ENCODE measurements around the gene NFATC3. TPM values are rescaled to one million over a fixed set of nuclear protein-coding genes. Genes with fewer than 3 reads are reported as not detected.

The NFATC3 gene
- total RNA-seq, 1 donor from 2014 or later: 34.2 TPM

DNA sequence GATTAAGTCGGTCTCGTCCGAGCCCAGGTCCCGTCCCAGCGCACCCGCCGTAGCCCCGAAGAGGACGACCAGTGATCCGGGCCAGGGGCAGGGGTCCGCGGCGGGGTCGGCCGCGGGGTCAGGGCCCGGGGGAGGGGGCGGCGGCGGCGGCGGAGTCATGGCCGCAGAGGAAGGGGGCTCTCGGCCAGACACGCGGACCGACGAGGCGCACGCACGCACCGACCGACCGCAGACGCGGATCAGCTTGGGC is 150.6 kb downstream of the NFATC3 start, which contains the start of gene ESRP2:
Gene ESRP2, minus strand, starts transcription at position 241 of the 250 bp plus-strand sequence. Its CDS starts 82 bp downstream, at position 159.
- peak within 1 kb of the TSS; percentile 63 for H2AFZ ChIP-seq (replicated peaks)

GRCh38 chr16:68236137-68236825 is 151.1 kb downstream of the NFATC3 start:
- H3K9me3 ChIP-seq (ENCODE audit: low read depth): no peaks in the 10 kb centered on the region
- H3K27ac ChIP-seq: no peak overlapping the region
- H4K20me1 ChIP-seq (ENCODE audit: low read depth): peaks cover 13% of the 10 kb centered on the region
- H3F3A ChIP-seq (ENCODE audit: low read depth): peaks cover 44% of the 10 kb centered on the region
- H2AFZ ChIP-seq (replicated peaks): no peak overlapping the region
- H3K4me2 ChIP-seq: peak overlapping the region; percentile 81
- DNase-seq (ENCODE audit: low spot score): peak; percentile 62
- H3K79me2 ChIP-seq (ENCODE audit: low read depth): no peaks in the 10 kb centered on the region
- Mint-ChIP-seq H3K4me1 (peaks cover 14% of the 10 kb centered on the region), H3K27me3 (ENCODE audit: insufficient read depth, low read depth) (peaks cover 37% of the 10 kb centered on the region), H3K9me3 (peaks cover 3% of the 10 kb centered on the region), H3K4me3 (peak overlapping the region; percentile 84), H3K36me3 (peaks cover 4% of the 10 kb centered on the region), H3K27ac (no peak overlapping the region)
- no peaks in the 10 kb centered on the region for H3K36me3 ChIP-seq
- no peak overlapping the region for H3K9ac ChIP-seq
- peaks cover 48% of the 10 kb centered on the region for H3K27me3 ChIP-seq
- peak overlapping the region; percentile 47 for H3K4me3 ChIP-seq
- TF ChIP-seq, protein P1, sequence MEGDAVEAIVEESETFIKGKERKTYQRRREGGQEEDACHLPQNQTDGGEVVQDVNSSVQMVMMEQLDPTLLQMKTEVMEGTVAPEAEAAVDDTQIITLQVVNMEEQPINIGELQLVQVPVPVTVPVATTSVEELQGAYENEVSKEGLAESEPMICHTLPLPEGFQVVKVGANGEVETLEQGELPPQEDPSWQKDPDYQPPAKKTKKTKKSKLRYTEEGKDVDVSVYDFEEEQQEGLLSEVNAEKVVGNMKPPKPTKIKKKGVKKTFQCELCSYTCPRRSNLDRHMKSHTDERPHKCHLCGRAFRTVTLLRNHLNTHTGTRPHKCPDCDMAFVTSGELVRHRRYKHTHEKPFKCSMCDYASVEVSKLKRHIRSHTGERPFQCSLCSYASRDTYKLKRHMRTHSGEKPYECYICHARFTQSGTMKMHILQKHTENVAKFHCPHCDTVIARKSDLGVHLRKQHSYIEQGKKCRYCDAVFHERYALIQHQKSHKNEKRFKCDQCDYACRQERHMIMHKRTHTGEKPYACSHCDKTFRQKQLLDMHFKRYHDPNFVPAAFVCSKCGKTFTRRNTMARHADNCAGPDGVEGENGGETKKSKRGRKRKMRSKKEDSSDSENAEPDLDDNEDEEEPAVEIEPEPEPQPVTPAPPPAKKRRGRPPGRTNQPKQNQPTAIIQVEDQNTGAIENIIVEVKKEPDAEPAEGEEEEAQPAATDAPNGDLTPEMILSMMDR (IDR thresholded peaks at IDR 0.05): no peak
- TF ChIP-seq EZH2 (IDR thresholded peaks at IDR 0.05) (no peak), EZH2phosphoT487 (IDR thresholded peaks at IDR 0.05) (no peak)
- peaks cover 19% of the 10 kb centered on the region for H3K4me1 ChIP-seq

More for the DNA sequence above, 150.6 kb downstream of the NFATC3 start, which contains the start of gene ESRP2:
- Mint-ChIP-seq H3K4me3 (peak within 1 kb of the TSS; percentile 84), H3K4me1 (peaks cover 14% of the 10 kb centered on the region), H3K36me3 (peaks cover 4% of the 10 kb centered on the region), H3K27me3 (ENCODE audit: insufficient read depth, low read depth) (peaks cover 35% of the 10 kb centered on the region), H3K27ac (no peak within 1 kb of the TSS), H3K9me3 (peaks cover 3% of the 10 kb centered on the region)
- Histone ChIP-seq H3K79me2 (ENCODE audit: low read depth) (no peaks in the 10 kb centered on the region), H3K4me1 (peaks cover 19% of the 10 kb centered on the region), H3K4me2 (peak within 1 kb of the TSS; percentile 81), H3K4me3 (peak within 1 kb of the TSS; percentile 47), H3K27ac (no peak within 1 kb of the TSS), H3F3A (ENCODE audit: low read depth) (peaks cover 44% of the 10 kb centered on the region), H3K9ac (no peak within 1 kb of the TSS), H3K9me3 (ENCODE audit: low read depth) (no peaks in the 10 kb centered on the region), H4K20me1 (ENCODE audit: low read depth) (peaks cover 13% of the 10 kb centered on the region), H3K36me3 (no peaks in the 10 kb centered on the region), H3K27me3 (peaks cover 48% of the 10 kb centered on the region)
- no peak for TF ChIP-seq EZH2phosphoT487 (IDR thresholded peaks at IDR 0.05)
- TF ChIP-seq, protein P1 (IDR thresholded peaks at IDR 0.05): no peak
- TF ChIP-seq EZH2 (IDR thresholded peaks at IDR 0.05): peak; percentile 83
- DNase-seq (ENCODE audit: low spot score): no peak

GRCh38 chr16:68236826-68237242 is 151.7 kb downstream of the NFATC3 start:
- H3K36me3 ChIP-seq: no peaks in the 10 kb centered on the region
- no peak overlapping the region for H3K9ac ChIP-seq
- peak overlapping the region; percentile 63 for H2AFZ ChIP-seq (replicated peaks)
- peaks cover 14% of the 10 kb centered on the region for H3K4me1 Mint-ChIP-seq
- DNase-seq (ENCODE audit: low spot score): peak; percentile 58
- H3K4me3 ChIP-seq: peak overlapping the region; percentile 47
- peaks cover 48% of the 10 kb centered on the region for H3K27me3 ChIP-seq
- H3F3A ChIP-seq (ENCODE audit: low read depth): peaks cover 44% of the 10 kb centered on the region
- no peak overlapping the region for H3K27ac Mint-ChIP-seq
- H3K36me3 Mint-ChIP-seq: peaks cover 4% of the 10 kb centered on the region
- no peaks in the 10 kb centered on the region for H3K79me2 ChIP-seq (ENCODE audit: low read depth)
- H3K4me1 ChIP-seq: peaks cover 19% of the 10 kb centered on the region
- TF ChIP-seq, protein P1 (IDR thresholded peaks at IDR 0.05): no peak
- no peak for TF ChIP-seq EZH2phosphoT487 (IDR thresholded peaks at IDR 0.05)
- TF ChIP-seq EZH2 (IDR thresholded peaks at IDR 0.05): no peak
- no peak overlapping the region for H3K27ac ChIP-seq
- H3K4me3 Mint-ChIP-seq: peak overlapping the region; percentile 84
- no peaks in the 10 kb centered on the region for H3K9me3 ChIP-seq (ENCODE audit: low read depth)
- peak overlapping the region; percentile 81 for H3K4me2 ChIP-seq
- H3K27me3 Mint-ChIP-seq (ENCODE audit: insufficient read depth, low read depth): peaks cover 37% of the 10 kb centered on the region
- peaks cover 13% of the 10 kb centered on the region for H4K20me1 ChIP-seq (ENCODE audit: low read depth)
- peaks cover 3% of the 10 kb centered on the region for H3K9me3 Mint-ChIP-seq

Measured in neural progenitor cell (in vitro differentiated cells).